Peyer's patch (tissue), 4 donors: ENCODE data around the gene SIKE1. TPM values are rescaled to one million over a fixed set of nuclear protein-coding genes. Genes with fewer than 3 reads are reported as not detected.
"Not testable (repeated sequence)": the region's sequence is repeated elsewhere in the genome, so short reads cannot be mapped to it uniquely, and the experiment has no call there.

ENCODE experiments used
- DNase-seq, 3 donors: peaks; one replicate each; pipeline ENCODE4 v3.0.0-alpha.2; 2017 to 2019
- H3K27ac ChIP-seq, 4 donors: fragments of 200-600 bp; sonication (generic); one replicate each; pipeline ENCODE4 v1.5.1; 2016 to 2019
- H3K27me3 ChIP-seq, 2 donors: fragments of 200-600 bp; sonication (generic); one replicate each; pipeline ENCODE4 v1.5.1; 2019
- H3K36me3 ChIP-seq, 3 donors: fragments of 200-600 bp; sonication (generic); one replicate each; pipeline ENCODE4 v1.5.1; 2016 to 2019
- H3K4me1 ChIP-seq, 4 donors: fragments of 200-600 bp; sonication (generic); one replicate each; pipeline ENCODE4 v1.5.1; 2016 to 2019
- H3K4me3 ChIP-seq, 4 donors: fragments of 200-600 bp; sonication (generic); 1 replicate in 3 of 4; 2 replicates in 1 of 4; pipeline ENCODE4 v1.5.1; 2016 to 2019; ENCODE audit warnings: mild to moderate bottlenecking in 1 of 4
- H3K9me3 ChIP-seq, 4 donors: fragments of 200-600 bp; sonication (generic); one replicate each; pipeline ENCODE4 v1.5.1; 2016 to 2019; ENCODE audit warnings: mild to moderate bottlenecking in 1 of 4
- POLR2A ChIP-seq, 2 donors: fragments of 450-650 bp; IDR thresholded peaks; one replicate each; pipeline ENCODE4 v1.5.1; 2017; ENCODE audit warnings: antibody characterized with exemption in 2 of 2, mild to moderate bottlenecking in 2 of 2, moderate library complexity in 2 of 2
- total RNA-seq, 4 donors: library from RNA; depleted of rRNA; stranded (reverse); fragments of >200 nt; gene quantifications; one replicate each; pipeline ENCODE4 v1.1.0, GENCODE V29; 2016
- TF ChIP-seq, protein P1 (sequence below), 6 experiments: fragments of 450-650 bp in 4 of 6; fragments of 200-600 bp in 2 of 6; sonication (generic) in 1 of 6; IDR thresholded peaks; one replicate each; pipeline ENCODE4 v1.5.1; 2017 to 2019; ENCODE audit warnings: antibody characterized with exemption in 6 of 6, mild to moderate bottlenecking in 3 of 6, moderate library complexity in 1 of 6

The SIKE1 gene
- total RNA-seq, 4 donors from 2014 or later = 23.1 to 29.2 (median 25.9) TPM

DNA sequence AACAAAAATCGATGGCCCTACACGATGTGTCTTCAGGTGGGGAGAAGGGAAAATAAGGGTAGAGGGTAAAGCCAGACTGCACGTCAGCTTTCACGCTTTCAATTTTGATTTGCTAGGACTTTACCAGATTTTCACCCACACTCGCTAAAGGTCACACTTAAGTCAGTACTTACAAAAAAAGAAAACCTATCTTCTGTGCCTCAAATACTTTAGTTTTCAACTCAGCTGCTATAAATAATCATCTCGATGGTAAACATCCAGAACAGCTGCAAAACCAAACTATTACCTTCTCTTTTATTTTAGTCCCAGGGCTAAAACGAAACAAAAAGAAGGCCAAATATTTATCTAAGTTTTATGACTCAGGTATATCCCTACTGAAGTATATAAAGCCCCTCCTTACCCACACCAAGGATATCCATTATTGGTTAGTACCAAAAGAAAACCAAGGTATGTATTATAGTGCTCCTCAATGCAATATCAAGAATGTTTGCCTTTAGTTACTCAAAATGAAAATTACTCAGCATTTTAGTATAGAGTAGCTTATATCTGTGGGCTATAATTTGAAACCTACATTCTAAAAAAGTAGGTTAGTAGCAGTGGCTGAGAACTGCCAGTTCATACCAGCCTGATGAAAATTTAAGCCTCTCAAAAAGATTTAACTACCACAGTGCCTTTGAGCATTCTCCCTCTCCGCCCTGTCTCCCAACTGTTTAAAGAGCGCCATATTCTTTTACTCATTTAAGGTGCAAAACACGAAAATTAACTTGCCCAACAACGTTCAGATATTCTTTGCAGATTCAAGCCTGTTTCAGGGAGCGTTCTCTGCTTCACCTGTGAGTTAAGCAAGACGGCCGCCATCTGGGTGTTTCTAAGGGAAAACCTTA, 24.2 kb downstream of the SIKE1 start:
- no peaks in the 10 kb centered on the region for H3K9me3 ChIP-seq
- TF ChIP-seq, protein P1, sequence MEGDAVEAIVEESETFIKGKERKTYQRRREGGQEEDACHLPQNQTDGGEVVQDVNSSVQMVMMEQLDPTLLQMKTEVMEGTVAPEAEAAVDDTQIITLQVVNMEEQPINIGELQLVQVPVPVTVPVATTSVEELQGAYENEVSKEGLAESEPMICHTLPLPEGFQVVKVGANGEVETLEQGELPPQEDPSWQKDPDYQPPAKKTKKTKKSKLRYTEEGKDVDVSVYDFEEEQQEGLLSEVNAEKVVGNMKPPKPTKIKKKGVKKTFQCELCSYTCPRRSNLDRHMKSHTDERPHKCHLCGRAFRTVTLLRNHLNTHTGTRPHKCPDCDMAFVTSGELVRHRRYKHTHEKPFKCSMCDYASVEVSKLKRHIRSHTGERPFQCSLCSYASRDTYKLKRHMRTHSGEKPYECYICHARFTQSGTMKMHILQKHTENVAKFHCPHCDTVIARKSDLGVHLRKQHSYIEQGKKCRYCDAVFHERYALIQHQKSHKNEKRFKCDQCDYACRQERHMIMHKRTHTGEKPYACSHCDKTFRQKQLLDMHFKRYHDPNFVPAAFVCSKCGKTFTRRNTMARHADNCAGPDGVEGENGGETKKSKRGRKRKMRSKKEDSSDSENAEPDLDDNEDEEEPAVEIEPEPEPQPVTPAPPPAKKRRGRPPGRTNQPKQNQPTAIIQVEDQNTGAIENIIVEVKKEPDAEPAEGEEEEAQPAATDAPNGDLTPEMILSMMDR (IDR thresholded peaks at IDR 0.05) = no peak
- TF ChIP-seq POLR2A (IDR thresholded peaks at IDR 0.05) = no peak
- DNase-seq = no peak
- H3K4me1 ChIP-seq = peaks cover 0 to 61% (median 25%) of the 10 kb centered on the region in 4 donors
- H3K27me3 ChIP-seq = no peaks in the 10 kb centered on the region
- peak overlapping the region; percentile 96 to 99 (median 98) for H3K27ac ChIP-seq
- H3K4me3 ChIP-seq = peak overlapping the region; percentile 85 to 94 (median 88)
- no peaks in the 10 kb centered on the region for H3K36me3 ChIP-seq

DNA sequence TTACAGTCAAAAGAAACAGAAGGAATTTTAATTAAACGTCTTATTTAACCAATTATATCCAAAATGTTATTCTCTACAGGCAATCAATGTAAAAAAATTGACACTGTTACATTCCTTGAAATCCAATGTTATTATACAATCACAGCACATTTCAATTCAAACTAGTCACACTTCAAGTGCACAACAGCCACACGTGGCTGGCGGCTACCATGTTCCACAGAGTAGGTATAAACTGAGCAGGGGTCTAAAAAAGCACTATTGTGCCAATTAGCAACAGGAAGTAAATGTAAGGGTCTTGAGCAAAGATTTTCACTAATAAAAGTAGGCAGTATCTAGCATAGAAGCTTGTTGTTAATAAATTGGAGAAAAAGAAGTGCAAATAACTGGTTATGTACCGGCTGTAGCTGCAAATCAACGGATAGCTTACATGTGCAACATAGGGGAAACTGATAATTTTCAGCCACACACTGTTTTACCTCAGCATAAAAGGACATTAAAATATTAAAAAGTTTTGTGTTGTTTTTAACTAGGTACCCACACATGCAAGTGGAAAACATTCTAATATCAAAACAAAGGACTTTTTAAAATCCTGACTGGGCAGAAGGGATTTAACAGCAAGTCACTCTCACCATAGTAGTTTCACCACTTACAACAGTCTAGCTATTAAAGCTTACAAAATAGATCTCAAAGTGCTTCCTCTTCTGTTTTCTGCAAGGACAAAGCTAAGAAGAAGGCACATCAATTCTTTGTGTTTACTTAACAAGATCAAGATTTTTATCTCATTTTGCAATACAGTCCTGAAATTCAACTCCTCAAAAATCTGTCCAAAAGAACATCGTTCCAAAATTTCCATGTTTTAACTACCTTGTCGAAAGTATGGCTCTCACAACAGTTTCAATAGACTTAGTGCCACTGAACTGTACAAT, 25.2 kb downstream of the SIKE1 start:
- no peaks in the 10 kb centered on the region for H3K27me3 ChIP-seq
- TF ChIP-seq, protein P1 (IDR thresholded peaks at IDR 0.05) = no peak
- no peak for TF ChIP-seq POLR2A (IDR thresholded peaks at IDR 0.05)
- peak overlapping the region in 2 of 4 donors; percentile 85 to 89 for H3K4me3 ChIP-seq
- no peak for DNase-seq
- peaks cover 0 to 69% (median 31%) of the 10 kb centered on the region in 4 donors for H3K4me1 ChIP-seq
- H3K36me3 ChIP-seq = no peaks in the 10 kb centered on the region
- peak overlapping the region in 2 of 4 donors; percentile 4 to 99 for H3K27ac ChIP-seq
- H3K9me3 ChIP-seq = no peaks in the 10 kb centered on the region

DNA sequence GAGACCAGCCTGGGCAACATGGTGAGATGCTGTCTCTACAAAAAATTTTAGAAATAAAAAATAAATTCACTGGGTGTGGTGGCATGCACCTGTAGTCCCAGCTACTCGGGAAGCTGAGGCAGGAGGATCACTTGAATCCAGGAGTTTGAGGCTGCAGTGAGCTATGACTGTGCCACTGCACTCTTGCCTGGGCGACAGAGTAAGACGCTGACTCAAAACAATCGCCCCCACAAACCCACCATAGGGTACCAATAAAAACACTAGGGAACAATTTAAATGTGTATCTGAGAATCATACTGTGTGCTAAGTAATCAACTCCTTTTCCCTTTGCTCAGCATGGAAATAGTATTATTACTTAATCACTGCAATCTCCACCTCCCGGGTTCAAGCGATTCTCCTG, 26.8 kb downstream of the SIKE1 start:
- DNase-seq, H3K27ac ChIP-seq, H3K9me3 ChIP-seq, H3K4me3 ChIP-seq, H3K27me3 ChIP-seq: not testable (repeated sequence)
- H3K36me3 ChIP-seq = peaks cover 0 to 14% (median 0%) of the 10 kb centered on the region in 3 donors
- peaks cover 0 to 75% (median 33%) of the 10 kb centered on the region in 4 donors for H3K4me1 ChIP-seq

DNA sequence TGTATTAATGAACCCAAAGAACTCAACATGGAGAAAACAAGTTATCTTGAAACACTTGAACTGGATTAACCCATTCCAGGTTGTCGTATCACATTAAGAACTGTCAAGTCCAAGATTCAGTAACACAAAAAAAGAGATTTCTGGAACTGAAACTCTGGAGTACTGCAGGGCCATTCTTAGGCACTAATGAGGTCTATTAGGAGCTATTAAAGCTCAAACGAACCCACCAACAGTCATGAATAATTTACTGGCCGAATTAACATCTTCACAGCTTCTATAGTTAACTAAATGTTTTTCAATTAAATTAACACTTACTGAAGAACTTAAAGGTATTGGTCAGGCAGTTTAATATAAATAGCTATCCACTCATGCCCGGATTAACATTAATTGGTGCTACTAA, 27.3 kb downstream of the SIKE1 start:
- Histone ChIP-seq H3K27ac (no peak overlapping the region), H3K4me1 (peaks cover 0 to 72% (median 33%) of the 10 kb centered on the region in 4 donors), H3K36me3 (peaks cover 0 to 17% (median 0%) of the 10 kb centered on the region in 3 donors), H3K9me3 (no peaks in the 10 kb centered on the region), H3K4me3 (no peak overlapping the region), H3K27me3 (no peaks in the 10 kb centered on the region)
- no peak for DNase-seq
- TF ChIP-seq, protein P1 (IDR thresholded peaks at IDR 0.05) = no peak
- TF ChIP-seq POLR2A (IDR thresholded peaks at IDR 0.05) = no peak

DNA sequence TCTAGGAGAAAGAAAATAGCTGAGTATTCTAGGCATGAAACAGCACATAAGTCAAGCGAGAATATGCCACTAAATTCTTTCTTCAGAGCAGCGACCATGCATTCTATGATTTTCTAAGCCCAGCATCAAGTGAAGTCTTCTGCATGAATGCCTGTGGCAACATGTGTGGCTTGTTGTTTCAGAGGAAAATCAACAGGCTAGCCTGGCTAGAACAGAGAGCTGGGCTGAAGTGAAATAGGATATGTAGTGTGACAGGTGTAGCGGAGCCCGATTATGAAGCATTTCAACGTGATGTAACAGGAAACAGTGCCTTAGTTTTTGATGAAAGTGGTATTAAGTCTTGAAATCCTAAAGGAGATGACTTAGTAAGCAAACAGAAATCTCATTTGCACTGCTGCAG, 29.7 kb downstream of the SIKE1 start:
- Histone ChIP-seq H3K9me3 (no peaks in the 10 kb centered on the region), H3K27ac (no peak overlapping the region), H3K36me3 (peaks cover 0 to 34% (median 0%) of the 10 kb centered on the region in 3 donors), H3K27me3 (no peaks in the 10 kb centered on the region), H3K4me1 (peaks cover 0 to 60% (median 28%) of the 10 kb centered on the region in 4 donors), H3K4me3 (no peak overlapping the region)
- TF ChIP-seq, protein P1 (IDR thresholded peaks at IDR 0.05) = no peak
- TF ChIP-seq POLR2A (IDR thresholded peaks at IDR 0.05) = no peak
- DNase-seq = no peak
